CD4-positive, alpha-beta T cell (primary cell): ENCODE data around the gene MTG2. TPM values are rescaled to one million over a fixed set of nuclear protein-coding genes. Genes with fewer than 3 reads are reported as not detected.

ENCODE experiments used
- ATAC-seq: fragments of 200-7000 bp; cut with Tn5 transposase; one replicate; pipeline ENCODE4 v1.10.0; 2022; ENCODE audit warnings: mild to moderate bottlenecking; ENCODE audit not compliant: poor library complexity
- CTCF ChIA-PET: fragments of 350-600 bp; sonication (Branson Sonifier 250); formaldehyde crosslinking; loops from one replicate; lab custom pipeline; 2021; ENCODE audit warnings: antibody characterized with exemption, inconsistent platforms; lab: Charles Lee
- POLR2A ChIA-PET: fragments of 350-600 bp; sonication (Branson Sonifier 250); formaldehyde crosslinking; loops from one replicate; lab custom pipeline; 2021; ENCODE audit warnings: antibody characterized with exemption, inconsistent platforms; lab: Charles Lee
- DNase-seq, 14 experiments: peaks; one replicate each; pipeline ENCODE4 v3.0.0-alpha.2; 2013 to 2020; ENCODE audit warnings: mixed read lengths in 2 of 14
- H3K27ac ChIP-seq, 2 donors: one replicate each; pipeline versions ENCODE4 v1.5.1 to v1.7.0; 2013; ENCODE audit warnings: low read length in 2 of 2, low read depth in 1 of 2, mild to moderate bottlenecking in 1 of 2
- H3K27me3 ChIP-seq, 2 experiments: 1 replicate in 1 of 2; 2 replicates in 1 of 2; pipeline versions ENCODE4 v1.6.1 to v1.7.0; 2013; ENCODE audit warnings: low read length in 2 of 2, control low read depth in 1 of 2, mild to moderate bottlenecking in 1 of 2, moderate library complexity in 1 of 2; ENCODE audit not compliant: insufficient read depth in 2 of 2, control insufficient read depth in 1 of 2
- H3K36me3 ChIP-seq: one replicate; pipeline ENCODE4 v1.6.1; 2013; ENCODE audit warnings: low read length, control low read depth; ENCODE audit not compliant: insufficient read depth
- H3K4me1 ChIP-seq: one replicate; pipeline ENCODE4 v1.6.1; 2013; ENCODE audit warnings: low read length, control low read depth; ENCODE audit not compliant: insufficient read depth
- H3K4me3 ChIP-seq: one replicate; pipeline ENCODE4 v1.5.1; 2013; ENCODE audit warnings: mild to moderate bottlenecking, low read length, moderate library complexity
- H3K9me3 ChIP-seq, 2 experiments: 1 replicate in 1 of 2; 2 replicates in 1 of 2; pipeline versions ENCODE4 v1.6.1 to v1.7.0; 2013; ENCODE audit warnings: low read length in 2 of 2, mild to moderate bottlenecking in 2 of 2, control low read depth in 1 of 2, moderate library complexity in 1 of 2; ENCODE audit not compliant: control insufficient read depth in 1 of 2, insufficient read depth in 1 of 2
- H3K27ac Mint-ChIP-seq: one replicate; pipeline ENCODE4 v1.8.0; 2020; ENCODE audit warnings: mixed read lengths
- H3K27me3 Mint-ChIP-seq: one replicate; pipeline ENCODE4 v1.8.0; 2021; ENCODE audit warnings: mixed read lengths
- H3K36me3 Mint-ChIP-seq: one replicate; pipeline ENCODE4 v1.8.0; 2021; ENCODE audit warnings: low read depth, mixed read lengths
- H3K4me1 Mint-ChIP-seq: one replicate; pipeline ENCODE4 v1.8.0; 2021; ENCODE audit warnings: low read depth, mixed read lengths
- H3K4me3 Mint-ChIP-seq: one replicate; pipeline ENCODE4 v1.8.0; 2020; ENCODE audit warnings: mild to moderate bottlenecking, mixed read lengths
- H3K9me3 Mint-ChIP-seq: one replicate; pipeline ENCODE4 v1.8.0; 2020; ENCODE audit warnings: mixed read lengths
- CTCF ChIP-seq: fragments of 200-600 bp; IDR thresholded peaks from one replicate; pipeline ENCODE4 v1.8.0; 2022; ENCODE audit warnings: antibody characterized with exemption, mild to moderate bottlenecking
- intact Hi-C, 2 experiments: fragments of 100-400 bp; cut with DNase I in 1 of 2; cut with micrococcal nuclease in 1 of 2; formaldehyde crosslinking; loops; one replicate each; pipeline versions ENCODE4 v1.15.1 to v1.9.0; 2023 to 2025; cut with DNase I, micrococcal nuclease
- total RNA-seq, 174 experiments: library from RNA in 2 of 174; stranded (reverse) in 2 of 174; gene quantifications; one replicate each; pipeline ENCODE4 v1.2.3 and lab custom pipeline; 2021 to 2026

Gene MTG2
- total RNA-seq, 2 experiments from 2014 or later = 9.5 to 9.9 TPM

- ATAC-seq (no peak), DNase-seq (no peak)
- peaks cover 12% of the 10 kb centered on the region for H3K36me3 Mint-ChIP-seq
- ChIA-PET POLR2A (no interaction called here), CTCF (no interaction called here)
- H3K36me3 ChIP-seq = peaks cover 11% of the 10 kb centered on the region
- no peaks in the 10 kb centered on the region for H3K9me3 ChIP-seq
- no peaks in the 10 kb centered on the region for H3K27me3 ChIP-seq
- no peak for TF ChIP-seq CTCF
- no peaks in the 10 kb centered on the region for H3K9me3 Mint-ChIP-seq
- intact Hi-C loops = no loop called here
- no peaks in the 10 kb centered on the region for H3K27me3 Mint-ChIP-seq
- H3K4me1 Mint-ChIP-seq = peaks cover 4% of the 10 kb centered on the region
- no peaks in the 10 kb centered on the region for H3K4me1 ChIP-seq
- H3K27ac ChIP-seq = no peak overlapping the region
- no peak overlapping the region for H3K4me3 Mint-ChIP-seq
- H3K4me3 ChIP-seq = no peak overlapping the region
- H3K27ac Mint-ChIP-seq = no peak overlapping the region
Observed at GRCh38 chr20:62176866-62177265, 6.0 kb upstream of the MTG2 start.

GRCh38 chr20:62177307-62177706 is 5.5 kb upstream of the MTG2 start:
- no peak for TF ChIP-seq CTCF
- DNase-seq = no peak
- no peaks in the 10 kb centered on the region for H3K9me3 ChIP-seq
- H3K4me1 ChIP-seq = peaks cover under 1% of the 10 kb centered on the region
- no peaks in the 10 kb centered on the region for H3K9me3 Mint-ChIP-seq
- ChIA-PET CTCF (no interaction called here), POLR2A (no interaction called here)
- peaks cover 8% of the 10 kb centered on the region for H3K4me1 Mint-ChIP-seq
- peaks cover 11% of the 10 kb centered on the region for H3K36me3 ChIP-seq
- no peak overlapping the region for H3K27ac ChIP-seq
- H3K27me3 ChIP-seq = no peaks in the 10 kb centered on the region
- peaks cover 16% of the 10 kb centered on the region for H3K36me3 Mint-ChIP-seq
- H3K27ac Mint-ChIP-seq = no peak overlapping the region
- ATAC-seq = no peak
- H3K4me3 Mint-ChIP-seq = no peak overlapping the region
- H3K27me3 Mint-ChIP-seq = no peaks in the 10 kb centered on the region
- intact Hi-C loops = no loop called here
- H3K4me3 ChIP-seq = no peak overlapping the region

- POLR2A ChIA-PET = no interaction called here
- Mint-ChIP-seq H3K27ac (no peak overlapping the region), H3K27me3 (no peaks in the 10 kb centered on the region), H3K9me3 (no peaks in the 10 kb centered on the region), H3K4me3 (no peak overlapping the region), H3K4me1 (peaks cover 20% of the 10 kb centered on the region), H3K36me3 (peaks cover 26% of the 10 kb centered on the region)
- Histone ChIP-seq H3K27ac (no peak overlapping the region), H3K4me1 (peaks cover 7% of the 10 kb centered on the region), H3K36me3 (peaks cover 9% of the 10 kb centered on the region), H3K4me3 (no peak overlapping the region), H3K9me3 (no peaks in the 10 kb centered on the region), H3K27me3 (no peaks in the 10 kb centered on the region)
- no peak for TF ChIP-seq CTCF
- ATAC-seq = no peak
- CTCF ChIA-PET = no interaction called here
- no peak for DNase-seq
- intact Hi-C loops = no loop called here
Observed at GRCh38 chr20:62178316-62179161, 4.3 kb upstream of the MTG2 start.
